ENCODE measurements around the gene PROC. TPM values are rescaled to one million over a fixed set of nuclear protein-coding genes. Genes with fewer than 3 reads are reported as not detected.
A peak's percentile ranks its signal among the peaks of the same experiment; 100 is the strongest.
"Not testable (repeated sequence)": the region's sequence is repeated elsewhere in the genome, so short reads cannot be mapped to it uniquely, and the experiment has no call there.

The PROC gene
- total RNA-seq, 1 donor from 2014 or later, result not detected

DNA sequence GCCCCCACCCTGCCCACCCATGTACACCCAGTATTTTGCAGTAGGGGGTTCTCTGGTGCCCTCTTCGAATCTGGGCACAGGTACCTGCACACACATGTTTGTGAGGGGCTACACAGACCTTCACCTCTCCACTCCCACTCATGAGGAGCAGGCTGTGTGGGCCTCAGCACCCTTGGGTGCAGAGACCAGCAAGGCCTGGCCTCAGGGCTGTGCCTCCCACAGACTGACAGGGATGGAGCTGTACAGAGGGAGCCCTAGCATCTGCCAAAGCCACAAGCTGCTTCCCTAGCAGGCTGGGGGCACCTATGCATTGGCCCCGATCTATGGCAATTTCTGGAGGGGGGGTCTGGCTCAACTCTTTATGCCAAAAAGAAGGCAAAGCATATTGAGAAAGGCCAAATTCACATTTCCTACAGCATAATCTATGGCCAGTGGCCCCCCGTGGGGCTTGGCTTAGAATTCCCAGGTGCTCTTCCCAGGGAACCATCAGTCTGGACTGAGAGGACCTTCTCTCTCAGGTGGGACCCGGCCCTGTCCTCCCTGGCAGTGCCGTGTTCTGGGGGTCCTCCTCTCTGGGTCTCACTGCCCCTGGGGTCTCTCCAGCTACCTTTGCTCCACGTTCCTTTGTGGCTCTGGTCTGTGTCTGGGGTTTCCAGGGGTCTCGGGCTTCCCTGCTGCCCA lies 9.3 kb downstream of the PROC start:
- DNase-seq, result no peak

DNA sequence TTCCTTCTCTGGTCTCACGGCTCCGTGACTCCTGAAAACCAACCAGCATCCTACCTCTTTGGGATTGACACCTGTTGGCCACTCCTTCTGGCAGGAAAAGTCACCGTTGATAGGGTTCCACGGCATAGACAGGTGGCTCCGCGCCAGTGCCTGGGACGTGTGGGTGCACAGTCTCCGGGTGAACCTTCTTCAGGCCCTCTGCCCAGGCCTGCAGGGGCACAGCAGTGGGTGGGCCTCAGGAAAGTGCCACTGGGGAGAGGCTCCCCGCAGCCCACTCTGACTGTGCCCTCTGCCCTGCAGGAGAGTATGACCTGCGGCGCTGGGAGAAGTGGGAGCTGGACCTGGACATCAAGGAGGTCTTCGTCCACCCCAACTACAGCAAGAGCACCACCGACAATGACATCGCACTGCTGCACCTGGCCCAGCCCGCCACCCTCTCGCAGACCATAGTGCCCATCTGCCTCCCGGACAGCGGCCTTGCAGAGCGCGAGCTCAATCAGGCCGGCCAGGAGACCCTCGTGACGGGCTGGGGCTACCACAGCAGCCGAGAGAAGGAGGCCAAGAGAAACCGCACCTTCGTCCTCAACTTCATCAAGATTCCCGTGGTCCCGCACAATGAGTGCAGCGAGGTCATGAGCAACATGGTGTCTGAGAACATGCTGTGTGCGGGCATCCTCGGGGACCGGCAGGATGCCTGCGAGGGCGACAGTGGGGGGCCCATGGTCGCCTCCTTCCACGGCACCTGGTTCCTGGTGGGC lies 10.0 kb downstream of the PROC start:
- no peak for DNase-seq

GRCh38 chr2:127428815-127429109 lies 10.5 kb downstream of the PROC start:
- no peak for DNase-seq

- DNase-seq, result no peak
Observed at GRCh38 chr2:127429291-127429690, 11.1 kb downstream of the PROC start.

DNA sequence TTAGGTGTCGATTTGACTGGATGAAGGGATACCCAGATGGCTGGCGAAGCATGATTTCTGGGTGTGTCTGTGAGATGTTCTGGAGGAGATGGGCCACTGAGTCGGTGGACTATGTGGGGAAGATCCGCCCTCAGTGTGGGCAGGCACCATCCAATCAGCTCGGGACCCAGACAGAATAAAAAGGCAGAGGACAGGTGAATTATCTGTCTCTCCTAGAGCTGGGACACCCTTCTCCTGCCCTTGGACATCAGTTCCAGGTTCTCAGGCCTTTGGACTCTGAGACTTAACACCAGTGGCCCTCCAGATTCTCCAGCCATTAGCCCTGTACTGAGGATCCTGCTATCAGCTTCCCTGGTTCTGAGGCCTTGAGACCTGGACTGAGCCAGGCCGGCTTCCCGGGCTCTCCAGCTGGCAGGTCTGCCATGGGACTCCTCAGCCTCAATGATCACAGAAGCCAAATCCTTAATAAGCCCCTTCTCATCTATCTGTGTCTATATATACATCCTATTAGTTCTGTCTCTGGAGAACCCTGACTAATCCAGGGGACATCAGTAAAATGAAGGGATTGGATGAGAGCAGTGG lies 11.7 kb downstream of the PROC start:
- no peak for DNase-seq

DNA sequence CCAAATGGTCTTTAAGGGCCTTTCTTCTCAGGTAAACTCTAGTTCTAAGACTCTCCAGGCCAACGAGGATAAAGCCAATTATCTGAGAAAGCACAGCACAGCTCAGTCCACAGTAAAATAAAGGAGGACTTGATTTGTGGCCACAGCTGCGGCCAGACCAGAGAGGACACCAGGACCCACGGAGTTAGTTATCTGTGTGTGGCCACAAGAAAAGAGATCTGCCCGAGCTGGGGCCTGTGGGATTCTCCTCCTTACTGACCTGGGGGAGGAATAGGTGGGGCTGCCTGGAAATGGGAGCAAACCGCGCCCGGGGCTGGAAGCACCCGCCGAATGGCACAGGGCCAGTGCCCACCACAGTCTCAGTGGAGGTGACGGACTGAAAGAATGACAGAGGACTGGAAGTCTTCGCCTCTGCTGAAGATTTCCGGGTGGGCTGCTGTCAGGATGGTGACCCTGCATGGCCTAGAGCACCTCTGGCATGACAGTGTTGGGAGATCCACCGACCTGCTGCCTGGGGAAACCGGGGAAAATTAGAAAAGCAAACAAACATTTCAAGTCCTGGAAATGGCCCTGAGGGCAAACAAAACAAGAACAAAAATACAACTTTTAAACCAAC lies 13.3 kb downstream of the PROC start:
- DNase-seq, result no peak

DNA sequence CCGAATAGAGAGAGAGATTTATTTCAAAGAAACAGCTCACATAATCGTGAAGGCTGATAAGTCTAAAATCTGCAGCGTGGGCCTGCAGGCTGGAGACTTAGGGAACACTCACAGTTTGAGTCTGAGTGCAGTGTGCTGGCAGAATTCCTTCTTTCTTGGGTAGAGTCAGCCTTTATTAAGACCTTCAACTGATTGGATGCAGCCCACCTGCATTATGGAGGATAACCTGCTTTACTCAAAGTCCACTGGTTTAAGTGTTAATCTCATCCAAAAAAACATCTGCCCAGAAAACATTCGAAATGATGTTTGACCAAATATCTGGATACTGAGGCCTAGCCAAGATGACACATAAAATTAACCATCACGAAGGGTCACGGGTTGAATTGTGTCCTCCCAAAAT lies 16.3 kb downstream of the PROC start:
- no peak for DNase-seq

DNA sequence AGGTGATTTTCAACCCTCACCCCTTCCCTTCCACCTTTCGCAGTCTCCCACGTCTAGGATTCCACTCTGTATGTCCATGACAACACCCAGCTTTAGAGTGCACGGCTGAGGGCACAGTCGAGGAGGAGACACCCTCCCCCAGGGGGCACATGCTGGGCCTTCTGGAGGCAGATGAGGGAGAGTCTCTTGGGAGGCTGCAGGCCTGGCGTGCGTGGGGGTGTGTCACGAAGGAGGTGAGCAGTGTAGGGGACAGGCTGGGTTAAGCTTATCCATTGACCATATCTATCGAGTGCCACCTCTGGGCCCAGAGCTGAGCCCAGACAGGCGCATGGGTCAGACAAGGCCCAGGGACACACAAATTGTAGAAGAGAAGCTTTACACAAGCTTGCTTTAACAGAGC lies 18.8 kb downstream of the PROC start:
- DNase-seq, result no peak

- DNase-seq, result no peak
Observed at GRCh38 chr2:127437781-127438726, 19.8 kb downstream of the PROC start.

- DNase-seq, result no peak
Observed at GRCh38 chr2:127439343-127439742, 21.1 kb downstream of the PROC start.

DNA sequence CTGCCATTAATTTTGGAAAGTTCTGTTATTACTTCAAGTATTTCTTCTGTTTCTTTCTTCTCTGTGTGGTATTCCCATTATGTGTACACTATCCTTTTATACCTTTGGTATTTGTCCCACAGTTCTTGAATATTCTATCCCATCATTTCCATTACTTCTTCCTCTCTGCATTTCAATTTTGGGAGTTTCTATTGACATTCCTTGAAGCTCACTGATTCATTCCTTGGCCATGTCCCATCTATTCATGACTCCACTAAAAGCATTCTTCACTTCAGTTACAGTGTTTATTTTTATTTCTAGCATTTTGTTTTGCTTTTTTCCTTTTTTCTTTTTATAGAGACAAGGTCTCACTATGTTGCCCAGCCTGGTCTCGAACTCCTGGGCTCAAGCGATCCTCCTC lies 30.3 kb downstream of the PROC start:
- DNase-seq, result no peak

GRCh38 chr2:127449414-127449813 lies 31.2 kb downstream of the PROC start:
- DNase-seq, result no peak

DNA sequence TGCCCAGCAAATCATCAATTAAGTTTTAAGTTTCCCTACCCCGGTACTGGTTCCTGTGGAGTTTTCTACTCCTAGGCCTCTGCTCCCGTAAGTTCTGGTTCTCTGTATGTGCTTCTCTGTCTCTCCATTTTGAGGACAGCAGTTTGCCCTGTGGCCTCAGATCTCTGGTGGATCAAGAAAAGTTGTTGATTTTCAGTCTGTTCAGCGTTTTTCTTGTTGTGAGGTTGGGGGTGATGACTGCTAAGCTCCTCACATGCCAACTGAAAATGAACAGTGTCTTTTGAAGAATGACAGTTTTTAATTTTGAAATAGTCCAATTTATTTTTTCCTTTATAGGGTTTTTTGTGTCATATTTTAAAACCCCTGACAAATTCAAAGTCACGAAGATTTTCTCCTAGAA lies 31.7 kb downstream of the PROC start:
- DNase-seq, result no peak

DNA sequence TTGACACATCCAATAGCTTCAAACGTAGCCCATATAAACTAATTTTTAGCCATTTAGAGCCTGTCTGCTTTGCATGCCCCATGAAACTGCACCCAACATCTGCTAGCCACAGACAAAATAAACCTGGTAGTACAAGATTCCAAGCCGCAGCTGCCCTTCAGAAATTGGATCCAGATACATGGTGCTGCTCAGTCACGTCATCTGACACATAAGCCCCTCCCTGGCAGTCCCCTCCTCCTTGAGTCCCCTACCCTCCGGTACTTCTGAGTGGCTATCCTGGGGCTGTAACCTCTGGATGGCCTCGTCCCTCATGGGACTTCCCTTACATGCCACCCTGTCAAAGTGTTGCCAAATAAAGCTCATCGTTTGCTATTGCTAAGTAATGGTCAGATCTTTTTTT lies 33.8 kb downstream of the PROC start:
- DNase-seq, result peak; percentile 56

GRCh38 chr2:127452423-127452822 lies 34.2 kb downstream of the PROC start:
- DNase-seq, result not testable (repeated sequence)

GRCh38 chr2:127453013-127453391 lies 34.8 kb downstream of the PROC start:
- no peak for DNase-seq

DNA sequence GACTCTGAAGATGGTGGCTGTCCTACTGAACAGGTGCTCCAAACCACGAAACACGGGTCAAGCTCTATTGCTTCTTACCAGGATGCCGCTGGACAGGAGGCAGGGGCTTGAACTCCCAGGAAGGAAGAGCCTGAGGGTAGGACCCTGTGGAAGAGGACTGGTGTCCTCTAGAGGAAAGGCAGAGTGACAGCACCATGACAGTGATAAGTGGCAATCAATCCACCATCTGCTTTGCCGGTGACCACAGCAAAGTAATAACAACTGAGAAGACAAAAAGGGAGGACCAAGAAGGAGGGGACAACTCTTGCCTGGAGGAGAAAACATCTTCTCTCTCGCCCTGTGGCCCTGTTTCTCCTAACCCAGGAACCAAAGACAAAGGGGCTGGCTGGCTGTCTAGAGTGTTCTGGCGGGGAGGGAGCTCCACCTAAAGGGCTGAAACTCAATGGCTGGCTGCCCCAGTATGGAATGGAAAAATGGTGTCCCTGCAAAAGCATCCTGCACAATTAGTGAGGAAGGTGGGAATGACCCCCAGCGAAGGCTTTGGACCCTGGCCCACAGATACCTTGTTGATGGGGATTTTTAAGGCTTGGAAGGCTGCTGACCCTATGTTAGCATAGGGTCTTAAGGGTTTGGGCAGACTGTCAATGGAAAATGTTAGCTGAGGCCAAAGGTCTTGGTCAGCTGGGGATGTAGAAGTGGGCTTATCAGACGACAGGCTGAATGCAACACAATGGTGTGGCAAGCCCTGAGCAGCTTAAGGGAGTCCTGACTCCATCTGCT lies 35.4 kb downstream of the PROC start:
- no peak for DNase-seq

DNA sequence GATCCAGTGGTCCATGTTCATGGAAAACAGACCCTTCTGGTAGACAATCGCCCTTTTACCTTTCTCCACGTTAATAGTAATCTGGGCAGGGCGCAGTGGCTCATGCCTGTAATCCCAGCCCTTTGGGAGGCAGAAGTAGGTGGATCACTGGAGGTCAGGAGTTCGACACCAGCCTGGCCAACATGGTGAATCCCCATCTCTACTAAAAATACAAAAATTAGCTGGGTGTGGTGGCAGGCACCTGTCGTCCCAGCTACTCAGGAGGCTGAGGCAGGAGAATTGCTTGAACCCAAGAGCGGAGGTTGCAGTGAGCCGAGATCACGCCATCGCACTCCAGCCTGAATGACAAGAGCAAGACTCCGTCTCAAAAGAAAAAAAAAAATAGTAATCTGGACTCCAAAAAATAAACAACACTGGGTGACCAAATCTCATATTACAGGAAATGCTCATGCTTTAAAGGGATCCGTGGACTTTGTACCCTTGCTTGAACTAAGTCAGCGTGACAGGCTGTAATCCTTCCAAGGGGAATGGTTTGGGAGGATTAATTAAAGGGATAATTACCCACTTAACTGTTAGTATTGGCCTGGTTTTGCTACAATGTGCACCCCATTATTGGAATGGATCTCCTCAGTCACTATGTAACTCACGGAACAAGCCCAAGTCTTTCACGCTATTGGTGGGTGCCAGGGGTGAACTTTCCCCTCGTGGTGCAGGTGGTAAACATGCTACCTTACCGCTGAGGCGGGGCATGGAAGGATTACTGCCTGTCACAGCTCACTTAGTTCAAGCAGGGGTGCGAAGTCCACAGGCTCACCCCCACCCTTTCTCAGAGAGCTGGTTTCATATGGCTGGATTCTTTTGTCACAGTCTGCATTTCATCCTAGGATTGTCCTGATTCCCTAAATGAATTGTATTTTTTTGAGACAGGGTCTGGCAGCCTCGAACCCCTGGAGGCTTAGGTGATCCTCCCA lies 36.7 kb downstream of the PROC start:
- no peak for DNase-seq

DNA sequence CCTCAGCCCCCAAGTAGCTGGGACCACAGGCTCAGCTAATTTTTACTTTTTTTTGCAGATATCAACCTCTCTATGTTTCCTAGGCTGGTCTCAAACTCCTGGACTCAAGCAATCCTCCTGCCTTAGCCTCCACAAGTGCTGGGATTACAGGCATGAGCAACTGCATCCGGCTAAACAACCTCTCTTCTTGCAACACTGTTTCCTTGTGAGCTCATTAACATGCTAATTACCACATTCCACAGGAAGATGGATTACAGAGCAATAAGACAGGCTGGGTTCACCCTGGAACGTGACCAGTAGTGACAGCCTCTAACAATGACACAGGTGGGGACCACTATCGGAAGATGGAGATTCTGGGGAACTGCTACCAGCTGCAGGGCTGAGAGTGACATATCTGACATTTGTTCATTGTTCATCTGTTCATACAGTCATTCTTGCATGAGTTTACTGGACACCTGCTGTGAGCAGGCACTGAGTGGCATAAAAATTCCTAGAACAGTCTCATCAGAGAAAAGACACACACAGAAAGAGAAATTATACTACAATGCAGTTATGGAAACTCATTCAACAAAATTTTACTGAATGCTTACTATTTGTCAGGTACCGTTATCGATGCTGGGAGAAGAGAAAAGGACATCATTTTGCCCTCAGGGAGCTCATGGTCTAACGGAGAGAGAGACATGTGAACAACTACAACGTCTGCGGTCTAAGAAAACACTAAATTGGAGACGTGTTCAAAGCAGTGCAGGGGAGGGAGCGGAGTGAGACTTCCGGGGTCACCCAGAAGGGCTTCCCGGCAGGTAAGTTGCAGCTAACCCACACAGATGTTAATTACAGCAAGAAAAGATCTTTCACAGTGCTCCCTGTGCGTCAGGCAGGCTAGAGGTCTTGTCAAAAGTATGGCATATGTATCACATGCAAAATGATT lies 37.6 kb downstream of the PROC start:
- DNase-seq, result peak; percentile 21

All from tongue (tissue), 2 donors.